Measurements from ENCODE around the gene ZNF804B. TPM values are rescaled to one million over a fixed set of nuclear protein-coding genes. Genes with fewer than 3 reads are reported as not detected.

The ZNF804B gene
- total RNA-seq, 2 donors from 2014 or later: not detected

GRCh38 chr7:89133357-89133756 is 373.9 kb downstream of the ZNF804B start:
- DNase-seq (ENCODE audit: low spot score) (no peak), ATAC-seq (ENCODE audit: insufficient number of reproducible peaks, low FRiP score, low read depth) (no peak)
- Histone ChIP-seq H3K4me3 (no peak overlapping the region), H3K27me3 (replicated peaks; ENCODE audit: insufficient read depth) (no peaks in the 10 kb centered on the region), H3K9me3 (no peaks in the 10 kb centered on the region), H3K4me1 (ENCODE audit: control insufficient read depth in 1 of 2, low read depth in 2 of 2) (no peaks in the 10 kb centered on the region), H3K36me3 (no peaks in the 10 kb centered on the region), H3K27ac (no peak overlapping the region)
- TF ChIP-seq, protein P1, sequence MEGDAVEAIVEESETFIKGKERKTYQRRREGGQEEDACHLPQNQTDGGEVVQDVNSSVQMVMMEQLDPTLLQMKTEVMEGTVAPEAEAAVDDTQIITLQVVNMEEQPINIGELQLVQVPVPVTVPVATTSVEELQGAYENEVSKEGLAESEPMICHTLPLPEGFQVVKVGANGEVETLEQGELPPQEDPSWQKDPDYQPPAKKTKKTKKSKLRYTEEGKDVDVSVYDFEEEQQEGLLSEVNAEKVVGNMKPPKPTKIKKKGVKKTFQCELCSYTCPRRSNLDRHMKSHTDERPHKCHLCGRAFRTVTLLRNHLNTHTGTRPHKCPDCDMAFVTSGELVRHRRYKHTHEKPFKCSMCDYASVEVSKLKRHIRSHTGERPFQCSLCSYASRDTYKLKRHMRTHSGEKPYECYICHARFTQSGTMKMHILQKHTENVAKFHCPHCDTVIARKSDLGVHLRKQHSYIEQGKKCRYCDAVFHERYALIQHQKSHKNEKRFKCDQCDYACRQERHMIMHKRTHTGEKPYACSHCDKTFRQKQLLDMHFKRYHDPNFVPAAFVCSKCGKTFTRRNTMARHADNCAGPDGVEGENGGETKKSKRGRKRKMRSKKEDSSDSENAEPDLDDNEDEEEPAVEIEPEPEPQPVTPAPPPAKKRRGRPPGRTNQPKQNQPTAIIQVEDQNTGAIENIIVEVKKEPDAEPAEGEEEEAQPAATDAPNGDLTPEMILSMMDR (IDR thresholded peaks at IDR 0.05): no peak

GRCh38 chr7:89133819-89134218 is 374.3 kb downstream of the ZNF804B start:
- H3K36me3 ChIP-seq: no peaks in the 10 kb centered on the region
- DNase-seq (ENCODE audit: low spot score): no peak
- ATAC-seq (ENCODE audit: insufficient number of reproducible peaks, low FRiP score, low read depth): no peak

GRCh38 chr7:89145801-89146200 is 386.3 kb downstream of the ZNF804B start:
- TF ChIP-seq, protein P1 (IDR thresholded peaks at IDR 0.05): no peak
- ATAC-seq (ENCODE audit: insufficient number of reproducible peaks, low FRiP score, low read depth) (no peak), DNase-seq (ENCODE audit: low spot score) (no peak)
- Histone ChIP-seq H3K4me1 (ENCODE audit: control insufficient read depth in 1 of 2, low read depth in 2 of 2) (no peaks in the 10 kb centered on the region), H3K4me3 (no peak overlapping the region), H3K36me3 (no peaks in the 10 kb centered on the region), H3K27me3 (replicated peaks; ENCODE audit: insufficient read depth) (no peaks in the 10 kb centered on the region), H3K9me3 (no peaks in the 10 kb centered on the region), H3K27ac (no peak overlapping the region)

More at GRCh38 chr7:89133819-89134218, 374.3 kb downstream of the ZNF804B start:
- H3K4me3 ChIP-seq: no peak overlapping the region
- no peaks in the 10 kb centered on the region for H3K4me1 ChIP-seq (ENCODE audit: control insufficient read depth in 1 of 2, low read depth in 2 of 2)
- TF ChIP-seq, protein P1 (IDR thresholded peaks at IDR 0.05): no peak
- no peak overlapping the region for H3K27ac ChIP-seq
- H3K9me3 ChIP-seq: no peaks in the 10 kb centered on the region
- H3K27me3 ChIP-seq (replicated peaks; ENCODE audit: insufficient read depth): no peaks in the 10 kb centered on the region

DNA sequence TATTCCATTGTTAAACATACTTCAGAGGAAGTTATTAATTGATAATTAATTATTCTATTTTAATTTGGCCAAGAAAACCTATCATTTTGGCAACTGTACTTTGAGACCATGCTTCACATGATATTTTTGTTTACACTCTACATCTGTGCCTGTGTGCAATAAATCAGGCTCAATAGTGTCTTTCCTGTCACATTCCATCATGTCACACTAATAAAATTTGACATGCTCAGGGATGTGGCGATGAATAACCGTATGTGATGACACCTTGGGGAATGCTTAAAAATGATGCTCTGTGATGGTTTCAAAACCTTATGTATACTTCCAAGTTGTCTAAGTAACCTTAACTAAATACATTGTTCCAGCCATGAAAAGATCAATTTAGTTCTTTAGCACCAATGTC is 400.6 kb downstream of the ZNF804B start:
- TF ChIP-seq, protein P1 (IDR thresholded peaks at IDR 0.05): no peak
- ATAC-seq (ENCODE audit: insufficient number of reproducible peaks, low FRiP score, low read depth) (no peak), DNase-seq (ENCODE audit: low spot score) (no peak)
- H3K27me3 ChIP-seq (replicated peaks; ENCODE audit: insufficient read depth): no peaks in the 10 kb centered on the region
- no peaks in the 10 kb centered on the region for H3K9me3 ChIP-seq
- H3K27ac ChIP-seq: no peak overlapping the region
- no peaks in the 10 kb centered on the region for H3K4me1 ChIP-seq (ENCODE audit: control insufficient read depth in 1 of 2, low read depth in 2 of 2)
- H3K36me3 ChIP-seq: no peaks in the 10 kb centered on the region
- H3K4me3 ChIP-seq: no peak overlapping the region

DNA sequence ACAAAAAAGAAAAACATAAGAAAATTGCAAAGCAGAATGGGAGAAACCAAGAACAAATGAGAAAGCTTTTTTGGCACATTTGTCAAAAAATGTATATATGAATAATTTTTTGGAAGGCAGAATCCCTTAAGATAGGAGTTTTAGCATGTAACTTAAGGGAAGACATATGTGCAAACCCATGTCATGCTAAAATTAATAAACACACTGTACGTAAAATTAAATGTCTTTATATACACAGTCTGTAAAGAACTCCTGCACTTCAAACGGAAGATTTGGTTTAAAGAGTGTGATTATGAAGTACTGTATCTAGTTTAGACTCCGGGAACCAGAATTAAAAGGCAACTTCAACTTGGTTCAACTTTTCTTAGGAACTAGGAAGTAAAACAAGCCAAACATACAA is 405.9 kb downstream of the ZNF804B start:
- no peak overlapping the region for H3K27ac ChIP-seq
- DNase-seq (ENCODE audit: low spot score): no peak
- no peak overlapping the region for H3K4me3 ChIP-seq
- H3K9me3 ChIP-seq: no peaks in the 10 kb centered on the region
- no peaks in the 10 kb centered on the region for H3K27me3 ChIP-seq (replicated peaks; ENCODE audit: insufficient read depth)
- no peaks in the 10 kb centered on the region for H3K36me3 ChIP-seq
- no peaks in the 10 kb centered on the region for H3K4me1 ChIP-seq (ENCODE audit: control insufficient read depth in 1 of 2, low read depth in 2 of 2)
- no peak for ATAC-seq (ENCODE audit: insufficient number of reproducible peaks, low FRiP score, low read depth)
- TF ChIP-seq, protein P1 (IDR thresholded peaks at IDR 0.05): no peak

Data from thoracic aorta (tissue), 2 donors.